A673 (cell line): Measurements from ENCODE around the gene WWTR1. TPM values are rescaled to one million over a fixed set of nuclear protein-coding genes. Genes with fewer than 3 reads are reported as not detected.

Experiments used
- BruUV-seq: library from RNA; stranded (reverse); fragments of 400-500 nt; replicated peaks from 2 replicates; lab custom pipeline; 2021; lab: Mats Ljungman, UMichigan
- CTCF ChIA-PET: fragments of 300-600 bp; sonication (Branson Sonifier 250); formaldehyde crosslinking; loops from one replicate; lab custom pipeline; 2022; ENCODE audit warnings: antibody characterized with exemption; lab: Charles Lee
- POLR2A ChIA-PET: fragments of 300-600 bp; sonication (Branson Sonifier 250); formaldehyde crosslinking; loops from one replicate; lab custom pipeline; 2022; ENCODE audit warnings: antibody characterized with exemption; ENCODE audit not compliant: low non-redundant PET; lab: Charles Lee
- DNase-seq: peaks from one replicate; pipeline ENCODE4 v3.0.0-alpha.2; 2015; ENCODE audit warnings: low spot score
- H3K27ac ChIP-seq: fragments of 200-600 bp; sonication (generic); 2 replicates; pipeline ENCODE4 v1.5.1; 2016; ENCODE audit warnings: mixed run types, low read depth, mild to moderate bottlenecking, mixed read lengths, antibody characterized with exemption, low read length; ENCODE audit not compliant: poor library complexity, severe bottlenecking
- H3K27me3 ChIP-seq: fragments of 200-600 bp; sonication (generic); replicated peaks from 2 replicates; pipeline ENCODE4 v1.6.1; 2017; ENCODE audit warnings: mixed run types, low read depth, mild to moderate bottlenecking, mixed read lengths, antibody characterized with exemption, low read length; ENCODE audit not compliant: insufficient read depth, poor library complexity
- H3K36me3 ChIP-seq: fragments of 200-600 bp; sonication (generic); 2 replicates; pipeline ENCODE4 v1.6.1; 2016; ENCODE audit warnings: mixed run types, mild to moderate bottlenecking, mixed read lengths, antibody characterized with exemption, low read length; ENCODE audit not compliant: insufficient read depth, poor library complexity, severe bottlenecking
- H3K4me1 ChIP-seq: fragments of 200-600 bp; sonication (generic); 2 replicates; pipeline ENCODE4 v1.6.1; 2017; ENCODE audit warnings: mixed run types, mild to moderate bottlenecking, mixed read lengths, antibody characterized with exemption, low read length; ENCODE audit not compliant: insufficient read depth, poor library complexity, severe bottlenecking
- H3K4me3 ChIP-seq: fragments of 200-600 bp; sonication (generic); 2 replicates; pipeline ENCODE4 v1.5.1; 2016; ENCODE audit warnings: low read depth, mixed run types, mild to moderate bottlenecking, mixed read lengths, low read length; ENCODE audit not compliant: poor library complexity, severe bottlenecking
- H3K9me3 ChIP-seq: fragments of 200-600 bp; sonication (generic); 2 replicates; pipeline ENCODE4 v1.6.1; 2016; ENCODE audit warnings: mixed run types, low read depth, mild to moderate bottlenecking, mixed read lengths, antibody characterized with exemption, low read length; ENCODE audit not compliant: poor library complexity, severe bottlenecking
- CTCF ChIP-seq: fragments of 300-800, 200-600 bp; sonication (generic); conservative IDR thresholded peaks from 2 replicates; pipeline ENCODE4 v1.5.1; 2017; ENCODE audit warnings: low read depth, mild to moderate bottlenecking, antibody characterized with exemption, low read length, moderate library complexity, mixed read lengths
- EZH2 ChIP-seq: fragments of 200-600 bp; sonication (generic); IDR thresholded peaks from 2 replicates; pipeline ENCODE4 v1.6.1; 2017; ENCODE audit warnings: borderline replicate concordance, low read depth, mild to moderate bottlenecking, mixed read lengths, antibody characterized with exemption, low read length; ENCODE audit not compliant: poor library complexity, severe bottlenecking
- intact Hi-C: fragments of 100-400 bp; cut with micrococcal nuclease; formaldehyde crosslinking; loops from one replicate; pipeline ENCODE4 v1.10.0; 2022; ENCODE audit not compliant: unreplicated experiment
- total RNA-seq: library from RNA; stranded (reverse); gene quantifications from 2 replicates; pipeline ENCODE4 v1.2.3, GENCODE V29; 2021

Gene WWTR1
- total RNA-seq, 1 experiment from 2014 or later: 76.8 TPM

GRCh38 chr3:149535333-149535685 lies 122.5 kb downstream of the WWTR1 start:
- H3K36me3 ChIP-seq: no peaks in the 10 kb centered on the region
- CTCF ChIA-PET: no interaction called here
- H3K9me3 ChIP-seq: no peaks in the 10 kb centered on the region
- H3K4me3 ChIP-seq: peak overlapping the region; percentile 2
- intact Hi-C loops: no loop called here
- TF ChIP-seq EZH2 (no peak), CTCF (no peak)
- no peak overlapping the region for H3K27ac ChIP-seq
- no TSS peak for BruUV-seq
- no peak for DNase-seq
- POLR2A ChIA-PET: no interaction called here
- H3K27me3 ChIP-seq: no peaks in the 10 kb centered on the region
- peaks cover 35% of the 10 kb centered on the region for H3K4me1 ChIP-seq

- no peaks in the 10 kb centered on the region for H3K9me3 ChIP-seq
- peaks cover 30% of the 10 kb centered on the region for H3K4me1 ChIP-seq
- H3K27ac ChIP-seq: peak overlapping the region; percentile 7
- BruUV-seq: no TSS peak
- intact Hi-C loops: loop anchor here (5.0 kb wide), 1 partner anchor 122 kb away; the partner anchor contains the start of gene WWTR1
- no peaks in the 10 kb centered on the region for H3K36me3 ChIP-seq
- peak overlapping the region; percentile 2 for H3K4me3 ChIP-seq
- peak; percentile 25 for DNase-seq
- TF ChIP-seq CTCF (no peak), EZH2 (no peak)
- CTCF ChIA-PET: interaction anchor here (0.7 to 1.1 kb wide), 2 partner anchors 12 to 273 kb away, joined by 3 read pairs; no protein-coding TSS in a partner anchor
- POLR2A ChIA-PET: interaction anchor here (0.6 kb wide), 1 partner anchor 88 kb away, joined by 4 read pairs; no protein-coding TSS in a partner anchor
- H3K27me3 ChIP-seq: no peaks in the 10 kb centered on the region
These were observed 123.0 kb downstream of the WWTR1 start for GRCh38 chr3:149534671-149535332.

GRCh38 chr3:149534082-149534481 lies 123.7 kb downstream of the WWTR1 start:
- H3K27me3 ChIP-seq: no peaks in the 10 kb centered on the region
- CTCF ChIA-PET: interaction anchor here (0.7 to 1.1 kb wide), 2 partner anchors 237 to 274 kb away, joined by 3 to 4 read pairs; no protein-coding TSS in a partner anchor
- no peak for TF ChIP-seq EZH2
- no peak for TF ChIP-seq CTCF
- H3K9me3 ChIP-seq: no peaks in the 10 kb centered on the region
- no TSS peak for BruUV-seq
- no peak overlapping the region for H3K4me3 ChIP-seq
- POLR2A ChIA-PET: no interaction called here
- H3K27ac ChIP-seq: no peak overlapping the region
- H3K36me3 ChIP-seq: no peaks in the 10 kb centered on the region
- DNase-seq: no peak
- H3K4me1 ChIP-seq: peaks cover 28% of the 10 kb centered on the region
- intact Hi-C loops: loop anchor here (5.0 kb wide), 1 partner anchor 123 kb away; the partner anchor contains the start of gene WWTR1
